Measurements from ENCODE around the gene MIAT.

DNA sequence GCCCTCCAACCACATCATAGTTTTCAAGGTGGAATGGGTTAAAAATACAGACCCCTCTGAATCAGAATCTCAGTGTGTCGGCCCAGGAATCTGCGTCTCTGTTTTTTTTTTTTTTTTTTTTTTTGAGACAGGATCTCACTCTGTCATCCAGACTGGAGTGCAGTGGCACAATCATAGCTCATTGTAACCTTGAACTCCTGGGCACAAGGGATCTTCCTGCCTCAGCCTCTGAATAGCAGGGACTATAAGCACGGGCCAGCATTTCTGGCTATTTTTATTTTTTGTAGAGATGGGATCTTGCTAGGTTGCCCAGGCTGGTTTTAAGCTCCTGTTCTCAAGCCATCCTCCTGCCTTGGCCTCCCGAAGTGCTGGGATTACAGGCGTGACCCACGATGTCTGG lies 28.2 kb downstream of the MIAT start:
- TF ChIP-seq, protein P1, sequence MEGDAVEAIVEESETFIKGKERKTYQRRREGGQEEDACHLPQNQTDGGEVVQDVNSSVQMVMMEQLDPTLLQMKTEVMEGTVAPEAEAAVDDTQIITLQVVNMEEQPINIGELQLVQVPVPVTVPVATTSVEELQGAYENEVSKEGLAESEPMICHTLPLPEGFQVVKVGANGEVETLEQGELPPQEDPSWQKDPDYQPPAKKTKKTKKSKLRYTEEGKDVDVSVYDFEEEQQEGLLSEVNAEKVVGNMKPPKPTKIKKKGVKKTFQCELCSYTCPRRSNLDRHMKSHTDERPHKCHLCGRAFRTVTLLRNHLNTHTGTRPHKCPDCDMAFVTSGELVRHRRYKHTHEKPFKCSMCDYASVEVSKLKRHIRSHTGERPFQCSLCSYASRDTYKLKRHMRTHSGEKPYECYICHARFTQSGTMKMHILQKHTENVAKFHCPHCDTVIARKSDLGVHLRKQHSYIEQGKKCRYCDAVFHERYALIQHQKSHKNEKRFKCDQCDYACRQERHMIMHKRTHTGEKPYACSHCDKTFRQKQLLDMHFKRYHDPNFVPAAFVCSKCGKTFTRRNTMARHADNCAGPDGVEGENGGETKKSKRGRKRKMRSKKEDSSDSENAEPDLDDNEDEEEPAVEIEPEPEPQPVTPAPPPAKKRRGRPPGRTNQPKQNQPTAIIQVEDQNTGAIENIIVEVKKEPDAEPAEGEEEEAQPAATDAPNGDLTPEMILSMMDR (conservative IDR thresholded peaks at IDR 0.05) = no peak
- TF ChIP-seq EZH2 (IDR thresholded peaks at IDR 0.05; ENCODE audit: low read depth) = no peak
